ENCODE data around the gene WDR81.
A peak's percentile ranks its signal among the peaks of the same experiment; 100 is the strongest.

DNA sequence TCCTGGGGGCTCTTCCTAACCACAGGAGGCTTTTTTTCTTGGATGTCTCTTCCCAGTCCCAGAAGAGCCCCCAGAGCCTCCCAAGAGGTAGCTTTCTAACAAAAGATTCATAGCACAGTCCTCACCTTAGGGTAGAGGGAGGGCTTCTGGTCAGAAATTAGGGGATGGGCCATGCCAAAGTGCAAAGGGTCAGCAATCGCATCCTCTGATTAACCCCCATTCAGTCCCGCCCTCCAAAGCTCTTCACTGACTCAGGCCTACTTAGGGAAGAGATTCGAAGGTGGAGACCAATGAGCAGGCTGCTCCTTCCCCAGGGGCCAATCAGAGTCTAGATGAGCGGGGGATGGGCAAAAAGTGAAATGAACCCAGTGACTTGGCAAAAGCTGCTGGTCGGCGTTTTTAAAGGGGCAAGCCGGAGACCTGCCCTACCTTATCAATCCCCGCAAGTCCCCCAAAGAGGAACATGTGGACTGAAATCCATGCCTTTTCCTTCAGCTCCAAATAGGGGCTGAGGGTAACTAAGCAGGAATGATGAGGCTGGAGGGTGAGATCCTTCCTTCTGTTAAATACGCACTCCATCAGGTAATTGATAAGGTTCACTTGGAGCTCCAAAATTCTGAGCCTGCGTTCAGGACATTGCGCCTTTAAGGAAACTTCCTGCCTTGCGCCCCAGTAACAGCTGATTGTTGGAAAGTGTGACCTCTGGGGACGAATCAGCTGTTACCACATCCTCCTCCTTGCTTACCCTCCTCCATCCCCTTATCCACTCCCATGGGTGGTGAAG lies 7.4 kb upstream of the WDR81 start:
- TF ChIP-seq, protein P1, sequence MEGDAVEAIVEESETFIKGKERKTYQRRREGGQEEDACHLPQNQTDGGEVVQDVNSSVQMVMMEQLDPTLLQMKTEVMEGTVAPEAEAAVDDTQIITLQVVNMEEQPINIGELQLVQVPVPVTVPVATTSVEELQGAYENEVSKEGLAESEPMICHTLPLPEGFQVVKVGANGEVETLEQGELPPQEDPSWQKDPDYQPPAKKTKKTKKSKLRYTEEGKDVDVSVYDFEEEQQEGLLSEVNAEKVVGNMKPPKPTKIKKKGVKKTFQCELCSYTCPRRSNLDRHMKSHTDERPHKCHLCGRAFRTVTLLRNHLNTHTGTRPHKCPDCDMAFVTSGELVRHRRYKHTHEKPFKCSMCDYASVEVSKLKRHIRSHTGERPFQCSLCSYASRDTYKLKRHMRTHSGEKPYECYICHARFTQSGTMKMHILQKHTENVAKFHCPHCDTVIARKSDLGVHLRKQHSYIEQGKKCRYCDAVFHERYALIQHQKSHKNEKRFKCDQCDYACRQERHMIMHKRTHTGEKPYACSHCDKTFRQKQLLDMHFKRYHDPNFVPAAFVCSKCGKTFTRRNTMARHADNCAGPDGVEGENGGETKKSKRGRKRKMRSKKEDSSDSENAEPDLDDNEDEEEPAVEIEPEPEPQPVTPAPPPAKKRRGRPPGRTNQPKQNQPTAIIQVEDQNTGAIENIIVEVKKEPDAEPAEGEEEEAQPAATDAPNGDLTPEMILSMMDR (IDR thresholded peaks at IDR 0.05) = no peak
- TF ChIP-seq POLR2A (IDR thresholded peaks at IDR 0.05) = peak; percentile 81

Measured in right lobe of liver (tissue), 4 donors.